A549 (cell line): ENCODE data around the gene FGF14. TPM values are rescaled to one million over a fixed set of nuclear protein-coding genes. Genes with fewer than 3 reads are reported as not detected.
A peak's percentile ranks its signal among the peaks of the same experiment; 100 is the strongest.

ENCODE experiments used
- ATAC-seq, 2 experiments: fragments of 200-7000 bp in 1 of 2; fragments of >200 bp in 1 of 2; cut with Nextera tagmentation in 1 of 2; cut with Tn5 transposase in 1 of 2; 3 replicates each; pipeline versions ENCODE4 v1.8.0 to v1.9.1; 2018 to 2020; ENCODE audit warnings: mild to moderate bottlenecking in 1 of 2, moderate library complexity in 1 of 2
- CTCF ChIA-PET: fragments of 300-600 bp; sonication (Branson Sonifier 250); formaldehyde crosslinking; extraction: SDS; loops from one replicate; lab custom pipeline; 2021; ENCODE audit warnings: antibody characterized with exemption, inconsistent platforms; lab: Yijun Ruan, JAX
- POLR2A ChIA-PET: fragments of 350-600 bp; formaldehyde crosslinking; extraction: SDS; loops from one replicate; lab custom pipeline; 2021; ENCODE audit warnings: antibody characterized with exemption, inconsistent platforms; lab: Yijun Ruan, JAX
- DNase-seq, 2 experiments: peaks; one replicate each; pipeline versions ENCODE4 v3.0.0 to v3.0.0-alpha.2; 2011 to 2016; ENCODE audit warnings: low read depth in 1 of 2, low spot score in 1 of 2
- FAIRE-seq: peaks from 2 replicates; lab custom pipeline; 2011; peaks lifted over from hg19 to GRCh38; lab: Jason Lieb, UNC
- H3K27ac ChIP-seq, 2 experiments: fragments of >200 bp; sonication (Bioruptor Twin); formaldehyde crosslinking; 3 replicates each; pipeline ENCODE4 v1.5.1; 2016 to 2017
- H3K4me1 ChIP-seq: fragments of >200 bp; sonication (Bioruptor Twin); formaldehyde crosslinking; 3 replicates; pipeline ENCODE4 v1.6.1; 2016
- H3K4me2 ChIP-seq: fragments of >200 bp; sonication (Bioruptor Twin); formaldehyde crosslinking; 3 replicates; pipeline ENCODE4 v1.6.1; 2016
- H3K4me3 ChIP-seq: fragments of >200 bp; sonication (Bioruptor Twin); formaldehyde crosslinking; 3 replicates; pipeline ENCODE4 v1.5.1; 2016
- H3K9me3 ChIP-seq: fragments of >200 bp; sonication (Bioruptor Twin); formaldehyde crosslinking; 3 replicates; pipeline ENCODE4 v1.6.1; 2016
- BHLHE40 ChIP-seq: IDR thresholded peaks from 2 replicates; pipeline ENCODE4 v1.6.1; 2012; ENCODE audit warnings: low read depth, low read length, inconsistent platforms
- CBX2 ChIP-seq: fragments of 200-600 bp; sonication (generic); IDR thresholded peaks from 2 replicates; pipeline ENCODE4 v1.6.1; 2016; ENCODE audit warnings: low read depth, mild to moderate bottlenecking, borderline replicate concordance
- CBX8 ChIP-seq: fragments of 200-600 bp; sonication (generic); IDR thresholded peaks from 2 replicates; pipeline ENCODE4 v1.6.1; 2016
- CEBPB ChIP-seq, 2 experiments: fragments of >200 bp in 1 of 2; sonication (Bioruptor Twin) in 1 of 2; formaldehyde crosslinking in 1 of 2; IDR thresholded peaks; 2 replicates each; pipeline ENCODE4 v1.6.1; 2012 to 2016
- CHD2 ChIP-seq: fragments of 150-350 bp; IDR thresholded peaks from 2 replicates; pipeline ENCODE4 v1.6.1; 2014; ENCODE audit warnings: low read length; ENCODE audit not compliant: partially characterized antibody
- CHD4 ChIP-seq: fragments of 200-600 bp; sonication (generic); IDR thresholded peaks from 2 replicates; pipeline ENCODE4 v1.6.1; 2016; ENCODE audit warnings: antibody characterized with exemption, mild to moderate bottlenecking, borderline replicate concordance
- EHF ChIP-seq: fragments of 250-450 bp; sonication (Bioruptor Pico); IDR thresholded peaks from 2 replicates; pipeline ENCODE4 v1.5.0; 2020; ENCODE audit warnings: mild to moderate bottlenecking
- ELK1 ChIP-seq: fragments of 150-350 bp; IDR thresholded peaks from 2 replicates; pipeline ENCODE4 v1.6.1; 2014; ENCODE audit warnings: low read depth, mild to moderate bottlenecking, low read length
- ESRRA ChIP-seq: fragments of 150-350 bp; IDR thresholded peaks from 2 replicates; pipeline ENCODE4 v1.6.1; 2014; ENCODE audit warnings: mild to moderate bottlenecking, low read length, borderline replicate concordance
- FOSB ChIP-seq: fragments of 250-450 bp; sonication (Bioruptor Pico); IDR thresholded peaks from 2 replicates; pipeline ENCODE4 v1.5.0; 2020; ENCODE audit warnings: mild to moderate bottlenecking, moderate library complexity
- GATA3 ChIP-seq: IDR thresholded peaks from 2 replicates; pipeline ENCODE4 v1.6.1; 2012; ENCODE audit warnings: borderline replicate concordance
- KDM1A ChIP-seq: fragments of 200-600 bp; sonication (generic); IDR thresholded peaks from 2 replicates; pipeline ENCODE4 v1.6.1; 2016; ENCODE audit warnings: low read depth, mild to moderate bottlenecking
- MAZ ChIP-seq: fragments of 150-350 bp; IDR thresholded peaks from 2 replicates; pipeline ENCODE4 v1.6.1; 2014; ENCODE audit warnings: antibody characterized with exemption, low read depth, low read length, borderline replicate concordance
- PHF8 ChIP-seq: fragments of 200-600 bp; sonication (generic); IDR thresholded peaks from 2 replicates; pipeline ENCODE4 v1.6.1; 2016; ENCODE audit warnings: low read depth, mild to moderate bottlenecking, antibody characterized with exemption, moderate library complexity, borderline replicate concordance
- RAD21 ChIP-seq, 2 experiments: fragments of >200 bp in 1 of 2; sonication (Bioruptor Twin) in 1 of 2; formaldehyde crosslinking in 1 of 2; IDR thresholded peaks in 1 of 2; conservative IDR thresholded peaks in 1 of 2; 2 replicates in 1 of 2; 3 replicates in 1 of 2; pipeline ENCODE4 v1.6.1; 2012 to 2018; ENCODE audit warnings: inconsistent platforms in 1 of 2
- RARB ChIP-seq: fragments of 250-450 bp; sonication (Bioruptor Pico); IDR thresholded peaks from 2 replicates; pipeline ENCODE4 v1.8.0; 2021; ENCODE audit warnings: mild to moderate bottlenecking, moderate library complexity
- REST ChIP-seq: fragments of 200-600 bp; sonication (generic); IDR thresholded peaks from 2 replicates; pipeline ENCODE4 v1.6.1; 2016; ENCODE audit warnings: antibody characterized with exemption, mild to moderate bottlenecking, moderate library complexity
- TFCP2L1 ChIP-seq: fragments of 250-450 bp; sonication (Bioruptor Pico); IDR thresholded peaks from 2 replicates; pipeline ENCODE4 v1.5.0; 2021; ENCODE audit warnings: mild to moderate bottlenecking
- ZFP36 ChIP-seq: fragments of 450-650 bp; IDR thresholded peaks from 2 replicates; pipeline ENCODE4 v1.6.1; 2014; ENCODE audit warnings: borderline replicate concordance; ENCODE audit not compliant: partially characterized antibody
- WGBS: methylation state at CpG from one replicate; pipeline ENCODE4 v1.1.6; 2017; ENCODE audit errors: missing lambda C conversion rate; 5-methylcytosine and 5-hydroxymethylcytosine counted together
- polyA plus RNA-seq, 4 experiments: library from polyadenylated mRNA; depleted of rRNA in 3 of 4; stranded (reverse); fragments of >200 nt; fragmentation: RNase III in 1 of 4; extraction: RNeasy Plus Mini Kit Qiagen cat#74134 plus additional on column Dnase treatment in 1 of 4; gene quantifications; 2 replicates in 3 of 4; 3 replicates in 1 of 4; pipeline ENCODE4 v1.2.3, GENCODE V29; 2011 to 2017
- TF ChIP-seq, protein P1 (sequence below): fragments of >200 bp; sonication (Bioruptor Twin); formaldehyde crosslinking; IDR thresholded peaks from 3 replicates; pipeline ENCODE4 v1.5.1; 2016
- TF ChIP-seq, protein P2 (sequence below): fragments of >200 bp; sonication (Bioruptor Twin); formaldehyde crosslinking; IDR thresholded peaks from 3 replicates; pipeline ENCODE4 v1.6.1; 2016
- TF ChIP-seq, protein P3 (sequence below): fragments of >200 bp; sonication (Bioruptor Twin); formaldehyde crosslinking; IDR thresholded peaks from 2 replicates; pipeline ENCODE4 v1.6.1; 2016
- TF ChIP-seq, protein P4 (sequence below): fragments of 450-650 bp; IDR thresholded peaks from 2 replicates; pipeline ENCODE4 v1.6.1; 2014; ENCODE audit warnings: antibody characterized with exemption

Gene FGF14
- polyA plus RNA-seq, 2 of the 4 experiments (the other 2 are of a cell fraction): not detected

DNA sequence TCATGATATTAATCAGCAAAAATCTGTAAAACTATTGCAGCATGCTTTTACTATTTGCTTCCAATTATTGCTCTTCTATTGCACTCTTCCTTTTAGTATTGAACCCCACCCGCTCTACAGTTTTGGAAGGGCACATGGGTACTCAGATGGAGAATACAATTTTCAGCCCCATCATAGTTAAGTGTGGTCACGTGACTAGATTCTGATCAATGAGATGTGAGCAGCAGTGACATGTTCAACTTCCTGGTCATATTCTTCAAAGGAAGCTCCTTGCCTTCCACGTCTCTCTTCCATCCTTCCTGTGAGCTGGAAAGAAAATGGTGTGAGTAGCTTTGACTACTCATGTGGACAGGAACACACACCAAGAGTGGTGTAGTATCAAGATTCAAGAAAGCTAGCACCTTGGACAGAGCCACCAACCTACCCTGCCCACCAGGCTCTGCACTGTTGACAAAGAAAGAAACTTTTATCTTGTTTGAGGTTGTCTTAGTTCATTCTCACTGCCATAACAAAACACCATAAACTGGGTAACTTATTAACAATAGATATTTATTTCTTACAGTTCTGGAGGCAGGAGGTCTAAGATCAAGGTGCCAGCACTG lies 3.8 kb upstream of the FGF14 start (continued):
- TF ChIP-seq REST: peak; percentile 66

DNA sequence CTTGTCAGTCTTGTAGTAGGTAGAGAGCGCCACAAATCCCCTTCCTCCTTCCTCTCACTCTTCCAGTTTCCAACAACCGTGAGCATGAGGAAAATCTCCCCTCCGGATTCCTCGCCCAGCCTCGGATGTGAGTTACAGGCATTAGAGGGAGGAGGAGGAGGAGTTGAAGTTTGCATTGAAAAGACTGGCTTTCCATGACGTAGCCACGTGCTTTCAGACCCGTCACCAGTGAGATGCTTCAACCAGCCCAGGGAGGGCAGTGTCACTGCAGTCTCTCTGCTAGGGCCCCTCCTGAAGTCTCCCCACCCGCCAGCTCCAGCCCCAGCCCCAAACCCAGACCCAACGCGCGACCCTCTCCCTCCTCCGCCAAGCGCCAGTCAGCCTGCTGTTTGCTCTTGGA lies 442 bp upstream of the FGF14 start:
- POLR2A ChIA-PET: no interaction called here
- no peaks in the 10 kb centered on the region for H3K9me3 ChIP-seq
- no peak for DNase-seq
- TF ChIP-seq ZFP36 (no peak), TFCP2L1 (CRISPR knock-in tag) (no peak), EHF (no peak), PHF8 (no peak), CEBPB (IDR thresholded peaks at IDR 0.05) (no peak), CHD2 (no peak), FOSB (CRISPR knock-in tag) (no peak), RAD21 (conservative IDR thresholded peaks at IDR 0.05 in 1 of 2, IDR thresholded peaks at IDR 0.05 in 1 of 2) (no peak)
- TF ChIP-seq, protein P1, sequence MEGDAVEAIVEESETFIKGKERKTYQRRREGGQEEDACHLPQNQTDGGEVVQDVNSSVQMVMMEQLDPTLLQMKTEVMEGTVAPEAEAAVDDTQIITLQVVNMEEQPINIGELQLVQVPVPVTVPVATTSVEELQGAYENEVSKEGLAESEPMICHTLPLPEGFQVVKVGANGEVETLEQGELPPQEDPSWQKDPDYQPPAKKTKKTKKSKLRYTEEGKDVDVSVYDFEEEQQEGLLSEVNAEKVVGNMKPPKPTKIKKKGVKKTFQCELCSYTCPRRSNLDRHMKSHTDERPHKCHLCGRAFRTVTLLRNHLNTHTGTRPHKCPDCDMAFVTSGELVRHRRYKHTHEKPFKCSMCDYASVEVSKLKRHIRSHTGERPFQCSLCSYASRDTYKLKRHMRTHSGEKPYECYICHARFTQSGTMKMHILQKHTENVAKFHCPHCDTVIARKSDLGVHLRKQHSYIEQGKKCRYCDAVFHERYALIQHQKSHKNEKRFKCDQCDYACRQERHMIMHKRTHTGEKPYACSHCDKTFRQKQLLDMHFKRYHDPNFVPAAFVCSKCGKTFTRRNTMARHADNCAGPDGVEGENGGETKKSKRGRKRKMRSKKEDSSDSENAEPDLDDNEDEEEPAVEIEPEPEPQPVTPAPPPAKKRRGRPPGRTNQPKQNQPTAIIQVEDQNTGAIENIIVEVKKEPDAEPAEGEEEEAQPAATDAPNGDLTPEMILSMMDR: no peak
- TF ChIP-seq, protein P2, sequence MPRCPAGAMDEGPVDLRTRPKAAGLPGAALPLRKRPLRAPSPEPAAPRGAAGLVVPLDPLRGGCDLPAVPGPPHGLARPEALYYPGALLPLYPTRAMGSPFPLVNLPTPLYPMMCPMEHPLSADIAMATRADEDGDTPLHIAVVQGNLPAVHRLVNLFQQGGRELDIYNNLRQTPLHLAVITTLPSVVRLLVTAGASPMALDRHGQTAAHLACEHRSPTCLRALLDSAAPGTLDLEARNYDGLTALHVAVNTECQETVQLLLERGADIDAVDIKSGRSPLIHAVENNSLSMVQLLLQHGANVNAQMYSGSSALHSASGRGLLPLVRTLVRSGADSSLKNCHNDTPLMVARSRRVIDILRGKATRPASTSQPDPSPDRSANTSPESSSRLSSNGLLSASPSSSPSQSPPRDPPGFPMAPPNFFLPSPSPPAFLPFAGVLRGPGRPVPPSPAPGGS: no peak
- TF ChIP-seq, protein P3, sequence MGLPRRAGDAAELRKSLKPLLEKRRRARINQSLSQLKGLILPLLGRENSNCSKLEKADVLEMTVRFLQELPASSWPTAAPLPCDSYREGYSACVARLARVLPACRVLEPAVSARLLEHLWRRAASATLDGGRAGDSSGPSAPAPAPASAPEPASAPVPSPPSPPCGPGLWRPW: no peak
- TF ChIP-seq, all 56 proteins: peak for 0
- Histone ChIP-seq H3K4me3 (peak overlapping the region; percentile 18; the same call in 1 of the 3 replicates), H3K27ac (no peak overlapping the region), H3K4me1 (peaks cover 9% of the 10 kb centered on the region; the same call in 2 of the 3 replicates), H3K4me2 (peak overlapping the region; percentile 89)
- 3% methylated on average over 11 of the region's 14 CpGs for WGBS
- FAIRE-seq (no peak), ATAC-seq (peak; percentile 55 to 66; a peak in 4 of 6 replicates)
- CTCF ChIA-PET: no interaction called here

GRCh38 chr13:102401265-102401664 lies 583 bp downstream of the FGF14 start:
- Histone ChIP-seq H3K9me3 (no peaks in the 10 kb centered on the region), H3K4me2 (peak overlapping the region; percentile 89), H3K4me1 (peaks cover 9% of the 10 kb centered on the region; the same call in 2 of the 3 replicates), H3K27ac (no peak overlapping the region), H3K4me3 (peak overlapping the region; percentile 49; the same call in 1 of the 3 replicates)
- ChIA-PET CTCF (no interaction called here), POLR2A (no interaction called here)
- TF ChIP-seq RARB (CRISPR knock-in tag) (no peak), ELK1 (no peak), CHD2 (no peak), GATA3 (no peak), MAZ (no peak), RAD21 (conservative IDR thresholded peaks at IDR 0.05 in 1 of 2, IDR thresholded peaks at IDR 0.05 in 1 of 2) (no peak), CBX2 (no peak), CEBPB (IDR thresholded peaks at IDR 0.05) (no peak), ESRRA (no peak), KDM1A (no peak), ZFP36 (no peak), CBX8 (no peak), BHLHE40 (no peak), CHD4 (no peak)
- TF ChIP-seq, protein P2: no peak
- TF ChIP-seq, protein P4, sequence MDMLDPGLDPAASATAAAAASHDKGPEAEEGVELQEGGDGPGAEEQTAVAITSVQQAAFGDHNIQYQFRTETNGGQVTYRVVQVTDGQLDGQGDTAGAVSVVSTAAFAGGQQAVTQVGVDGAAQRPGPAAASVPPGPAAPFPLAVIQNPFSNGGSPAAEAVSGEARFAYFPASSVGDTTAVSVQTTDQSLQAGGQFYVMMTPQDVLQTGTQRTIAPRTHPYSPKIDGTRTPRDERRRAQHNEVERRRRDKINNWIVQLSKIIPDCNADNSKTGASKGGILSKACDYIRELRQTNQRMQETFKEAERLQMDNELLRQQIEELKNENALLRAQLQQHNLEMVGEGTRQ: no peak
- no peak for ATAC-seq
- FAIRE-seq: no peak
- 2% methylated on average over 7 of the region's 7 CpGs for WGBS
- DNase-seq: no peak
